Trophoblast cell (in vitro differentiated cells and primary cell): Measurements from ENCODE around the gene GTPBP4.

Source experiments
- DNase-seq, 2 donors: peaks; one replicate each; pipeline ENCODE4 v3.0.0-alpha.2; 2016
- H2AFZ ChIP-seq: 2 replicates; pipeline ENCODE4 v1.6.1; 2013; ENCODE audit warnings: low read length, moderate library complexity, mild to moderate bottlenecking; ENCODE audit not compliant: insufficient read depth, poor library complexity
- H2AK5ac ChIP-seq: 2 replicates; pipeline ENCODE4 v1.6.1; 2013; ENCODE audit warnings: mild to moderate bottlenecking, low read length
- H2BK120ac ChIP-seq: 2 replicates; pipeline ENCODE4 v1.6.1; 2013; ENCODE audit warnings: low read length, mild to moderate bottlenecking, moderate library complexity; ENCODE audit not compliant: insufficient read depth, poor library complexity
- H2BK12ac ChIP-seq: 2 replicates; pipeline ENCODE4 v1.6.1; 2013; ENCODE audit warnings: mild to moderate bottlenecking, low read length, moderate library complexity
- H2BK5ac ChIP-seq: 2 replicates; pipeline ENCODE4 v1.6.1; 2013; ENCODE audit warnings: low read length, low read depth, moderate library complexity, mild to moderate bottlenecking; ENCODE audit not compliant: poor library complexity
- H3K14ac ChIP-seq: 2 replicates; pipeline ENCODE4 v1.6.1; 2013; ENCODE audit warnings: mild to moderate bottlenecking, low read length
- H3K18ac ChIP-seq: 2 replicates; pipeline ENCODE4 v1.6.1; 2013; ENCODE audit warnings: mild to moderate bottlenecking, low read length
- H3K23ac ChIP-seq: 2 replicates; pipeline ENCODE4 v1.6.1; 2013; ENCODE audit warnings: low read length
- H3K27ac ChIP-seq: 2 replicates; pipeline ENCODE4 v1.5.1; 2013; ENCODE audit warnings: low read depth, mild to moderate bottlenecking, inconsistent platforms, low read length, moderate library complexity
- H3K27me3 ChIP-seq: 2 replicates; pipeline ENCODE4 v1.6.1; 2013; ENCODE audit warnings: inconsistent platforms, mild to moderate bottlenecking, low read length, moderate library complexity; ENCODE audit not compliant: insufficient read depth
- H3K36me3 ChIP-seq, 2 experiments: 1 replicate in 1 of 2; 2 replicates in 1 of 2; pipeline ENCODE4 v1.6.1; 2013; ENCODE audit warnings: low read length in 2 of 2, mild to moderate bottlenecking in 2 of 2, moderate library complexity in 1 of 2; ENCODE audit not compliant: insufficient read depth in 2 of 2, control insufficient read depth in 1 of 2
- H3K4ac ChIP-seq: 2 replicates; pipeline ENCODE4 v1.6.1; 2013; ENCODE audit warnings: low read depth, mild to moderate bottlenecking, low read length, moderate library complexity
- H3K4me1 ChIP-seq, 2 experiments: 1 replicate in 1 of 2; 2 replicates in 1 of 2; pipeline ENCODE4 v1.6.1; 2013; ENCODE audit warnings: low read length in 2 of 2, mild to moderate bottlenecking in 2 of 2, moderate library complexity in 1 of 2; ENCODE audit not compliant: insufficient read depth in 2 of 2, control insufficient read depth in 1 of 2
- H3K4me2 ChIP-seq: 2 replicates; pipeline ENCODE4 v1.6.1; 2013; ENCODE audit warnings: inconsistent platforms, mild to moderate bottlenecking, low read length, moderate library complexity
- H3K4me3 ChIP-seq: 2 replicates; pipeline ENCODE4 v1.5.1; 2013; ENCODE audit warnings: mild to moderate bottlenecking, low read depth, low read length, inconsistent platforms
- H3K79me1 ChIP-seq: one replicate; pipeline ENCODE4 v1.6.1; 2013; ENCODE audit warnings: low read length
- H3K79me2 ChIP-seq: 2 replicates; pipeline ENCODE4 v1.6.1; 2013; ENCODE audit warnings: low read length, mild to moderate bottlenecking; ENCODE audit not compliant: control insufficient read depth, insufficient read depth, poor library complexity
- H3K9ac ChIP-seq: 2 replicates; pipeline ENCODE4 v1.6.1; 2013; ENCODE audit warnings: mild to moderate bottlenecking, low read length
- H3K9me3 ChIP-seq: 2 replicates; pipeline ENCODE4 v1.6.1; 2013; ENCODE audit warnings: low read depth, mild to moderate bottlenecking, control low read depth, inconsistent platforms, low read length; ENCODE audit not compliant: insufficient read depth
- H4K12ac ChIP-seq: 2 replicates; pipeline ENCODE4 v1.6.1; 2013; ENCODE audit warnings: low read depth, mild to moderate bottlenecking, low read length, moderate library complexity
- H4K8ac ChIP-seq: 2 replicates; pipeline ENCODE4 v1.6.1; 2013; ENCODE audit warnings: low read depth, mild to moderate bottlenecking, low read length, moderate library complexity
- H4K91ac ChIP-seq: one replicate; pipeline ENCODE4 v1.6.1; 2013; ENCODE audit warnings: low read depth, mild to moderate bottlenecking, low read length, moderate library complexity
- WGBS: extraction: QIAGEN DNeasy Blood & Tissue Kit; methylation state at CpG from one replicate; pipeline ENCODE4 v1.1.7; 2013; ENCODE audit warnings: missing lambda C conversion rate; ENCODE audit not compliant: insufficient read length, insufficient coverage; ENCODE audit errors: extremely low coverage; 5-methylcytosine and 5-hydroxymethylcytosine counted together

Gene GTPBP4

DNA sequence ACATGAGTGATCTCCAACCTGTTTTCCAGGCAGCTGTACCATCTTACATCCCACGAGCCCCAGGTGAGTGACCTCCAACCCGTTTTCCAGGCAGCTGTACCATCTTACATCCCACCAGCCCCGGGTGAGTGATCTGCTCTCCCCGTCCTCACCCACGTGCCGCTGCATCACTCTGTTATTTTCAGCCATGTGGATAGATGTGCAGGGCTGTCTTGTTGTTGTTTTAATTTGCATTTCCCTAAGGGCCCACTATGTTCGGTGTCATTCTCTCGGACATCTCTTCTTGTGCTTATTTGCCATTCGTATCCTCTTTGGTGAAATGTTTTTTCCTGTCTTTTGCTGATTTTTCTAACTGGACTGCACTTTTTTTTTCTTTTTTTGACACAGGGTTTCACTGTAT is 38.8 kb upstream of the GTPBP4 start:
- Histone ChIP-seq H2BK120ac (no peak overlapping the region), H4K8ac (no peak overlapping the region), H3K4me3 (no peak overlapping the region), H3K27me3 (no peaks in the 10 kb centered on the region), H4K12ac (no peak overlapping the region), H3K4ac (no peak overlapping the region), H4K91ac (no peak overlapping the region), H2AFZ (no peak overlapping the region), H3K79me2 (no peaks in the 10 kb centered on the region), H3K4me1 (no peaks in the 10 kb centered on the region), H3K9ac (no peak overlapping the region), H3K79me1 (no peaks in the 10 kb centered on the region), H3K27ac (no peak overlapping the region), H3K18ac (no peak overlapping the region), H3K9me3 (peaks cover 3% of the 10 kb centered on the region), H3K4me2 (no peak overlapping the region), H3K23ac (no peak overlapping the region), H3K14ac (no peak overlapping the region), H2AK5ac (no peak overlapping the region), H2BK5ac (no peak overlapping the region), H3K36me3 (no peaks in the 10 kb centered on the region), H2BK12ac (no peak overlapping the region)
- no peak for DNase-seq
- WGBS = no CpG with 5 or more reads among the region's 9 CpGs

DNA sequence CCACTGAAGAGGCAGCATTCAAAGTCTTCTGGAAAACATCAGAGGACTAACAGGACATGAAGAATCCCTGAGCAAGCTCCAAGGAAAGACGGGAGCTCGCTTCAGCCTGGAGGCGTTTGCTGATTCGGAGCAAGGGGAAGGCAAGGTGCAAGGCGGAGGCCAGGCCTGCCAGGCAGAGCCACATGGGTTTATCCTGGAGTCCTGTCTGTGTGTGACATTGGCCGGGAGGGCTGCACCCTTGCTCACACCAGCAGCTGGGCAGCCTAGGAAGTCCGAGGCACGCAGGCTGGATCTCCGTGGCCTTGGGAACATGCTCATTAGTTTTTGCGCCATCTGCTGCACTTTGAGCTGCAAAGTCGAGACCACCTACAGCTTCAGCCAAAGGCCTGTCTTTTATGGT is 34.4 kb upstream of the GTPBP4 start:
- no peak overlapping the region for H4K8ac ChIP-seq
- H4K12ac ChIP-seq = no peak overlapping the region
- no peak overlapping the region for H3K18ac ChIP-seq
- H3K4me3 ChIP-seq = no peak overlapping the region
- no peaks in the 10 kb centered on the region for H3K79me2 ChIP-seq
- H3K9ac ChIP-seq = no peak overlapping the region
- H2BK12ac ChIP-seq = no peak overlapping the region
- no peak overlapping the region for H2AFZ ChIP-seq
- H3K36me3 ChIP-seq = no peaks in the 10 kb centered on the region
- H4K91ac ChIP-seq = no peak overlapping the region
- no peak overlapping the region for H3K4ac ChIP-seq
- no peak overlapping the region for H3K27ac ChIP-seq
- DNase-seq = no peak
- H2AK5ac ChIP-seq = no peak overlapping the region
- no peak overlapping the region for H2BK5ac ChIP-seq
- H3K23ac ChIP-seq = no peak overlapping the region
- no peak overlapping the region for H3K14ac ChIP-seq
- H3K27me3 ChIP-seq = no peaks in the 10 kb centered on the region
- H2BK120ac ChIP-seq = no peak overlapping the region
- peaks cover 2% of the 10 kb centered on the region for H3K9me3 ChIP-seq
- H3K4me2 ChIP-seq = no peak overlapping the region
- no peaks in the 10 kb centered on the region for H3K79me1 ChIP-seq
- H3K4me1 ChIP-seq = no peaks in the 10 kb centered on the region
- no CpG with 5 or more reads among the region's 11 CpGs for WGBS

DNA sequence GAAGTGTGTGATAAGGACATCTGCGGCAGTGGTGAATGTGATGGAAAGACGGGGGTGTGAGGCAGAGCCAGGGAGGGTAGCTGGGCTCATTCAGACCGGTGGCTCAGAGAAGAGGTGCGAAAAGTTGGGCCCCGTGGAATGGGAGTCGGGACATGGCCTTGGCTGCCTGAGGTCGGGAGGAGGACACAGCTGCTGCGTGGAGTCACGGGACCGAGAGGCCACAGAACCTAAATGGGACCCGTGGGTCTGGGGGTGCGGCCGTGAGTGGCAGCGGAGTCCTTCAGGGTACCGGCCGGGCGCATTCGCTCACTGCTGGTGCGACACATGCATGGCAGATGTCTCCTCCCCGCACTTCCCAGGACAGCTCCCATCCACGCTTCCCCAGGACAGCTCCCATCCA is 33.8 kb upstream of the GTPBP4 start:
- Histone ChIP-seq H3K4me3 (no peak overlapping the region), H3K79me2 (no peaks in the 10 kb centered on the region), H3K27me3 (no peaks in the 10 kb centered on the region), H3K4me2 (no peak overlapping the region), H2BK5ac (no peak overlapping the region), H3K14ac (no peak overlapping the region), H3K18ac (no peak overlapping the region), H3K4ac (no peak overlapping the region), H4K12ac (no peak overlapping the region), H2BK120ac (no peak overlapping the region), H2AK5ac (no peak overlapping the region), H2BK12ac (no peak overlapping the region), H3K4me1 (no peaks in the 10 kb centered on the region), H4K8ac (no peak overlapping the region), H3K36me3 (no peaks in the 10 kb centered on the region), H4K91ac (no peak overlapping the region), H3K79me1 (no peaks in the 10 kb centered on the region), H3K9ac (no peak overlapping the region), H3K27ac (no peak overlapping the region), H3K23ac (no peak overlapping the region), H2AFZ (no peak overlapping the region), H3K9me3 (peaks cover 2% of the 10 kb centered on the region)
- DNase-seq = no peak
- no CpG with 5 or more reads among the region's 21 CpGs for WGBS

DNA sequence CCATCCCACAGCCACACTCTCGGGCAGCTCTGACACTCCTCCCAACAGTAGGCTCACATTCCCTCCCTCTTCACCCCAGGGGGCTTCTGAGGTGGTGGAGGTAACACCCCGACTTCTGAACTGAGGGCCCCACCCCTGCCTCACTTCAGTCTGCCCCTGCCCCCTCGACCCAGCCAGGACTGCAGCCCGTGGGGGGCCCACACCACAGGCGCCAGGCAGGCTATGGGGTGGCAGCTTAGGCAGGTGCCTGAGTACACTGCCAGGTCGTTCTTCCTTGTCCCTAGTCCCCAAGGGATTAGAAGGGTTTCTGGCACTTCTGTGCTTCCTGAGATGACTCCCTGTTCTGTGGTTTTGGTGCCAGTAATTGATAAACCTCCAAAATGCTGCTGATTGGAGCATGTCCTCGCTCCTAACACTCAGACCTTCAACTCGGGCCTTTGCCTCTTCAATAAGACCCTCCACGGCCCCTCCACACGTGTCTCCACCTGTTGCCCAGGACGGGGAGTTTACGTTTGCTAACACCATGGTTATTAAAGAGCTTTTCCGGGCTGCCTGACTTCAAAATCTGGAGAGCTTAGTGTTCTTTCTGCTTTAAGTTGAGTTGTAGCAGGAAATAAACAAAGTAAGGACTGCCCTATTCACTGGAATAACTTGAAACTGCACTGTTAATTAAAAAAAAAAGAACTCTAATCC is 33.0 kb upstream of the GTPBP4 start:
- Histone ChIP-seq H3K4me3 (no peak overlapping the region), H3K9ac (no peak overlapping the region), H3K14ac (no peak overlapping the region), H3K4me1 (no peaks in the 10 kb centered on the region), H4K91ac (no peak overlapping the region), H2AK5ac (no peak overlapping the region), H3K4me2 (no peak overlapping the region), H2BK120ac (no peak overlapping the region), H3K79me2 (no peaks in the 10 kb centered on the region), H3K36me3 (no peaks in the 10 kb centered on the region), H4K12ac (no peak overlapping the region), H3K18ac (no peak overlapping the region), H3K23ac (no peak overlapping the region), H3K4ac (no peak overlapping the region), H2BK12ac (no peak overlapping the region), H3K79me1 (no peaks in the 10 kb centered on the region), H3K9me3 (no peaks in the 10 kb centered on the region), H3K27ac (no peak overlapping the region), H4K8ac (no peak overlapping the region), H3K27me3 (no peaks in the 10 kb centered on the region), H2BK5ac (no peak overlapping the region), H2AFZ (no peak overlapping the region)
- no CpG with 5 or more reads among the region's 13 CpGs for WGBS
- no peak for DNase-seq
